HepG2 (cell line): ENCODE measurements around the gene MAPK14. TPM values are rescaled to one million over a fixed set of nuclear protein-coding genes. Genes with fewer than 3 reads are reported as not detected.

Experiments used
- AKAP8 ChIP-seq: sonication (generic); formaldehyde crosslinking; IDR thresholded peaks from 2 replicates; pipeline ENCODE4 v1.5.1; 2020; ENCODE audit warnings: mild to moderate bottlenecking, missing genetic modification reagents
- CREB1 ChIP-seq, 2 experiments: fragments of 450-650 bp in 1 of 2; IDR thresholded peaks; 2 replicates each; pipeline ENCODE4 v1.6.1; 2016 to 2017; ENCODE audit warnings: control low read depth in 1 of 2, mild to moderate bottlenecking in 1 of 2, missing compliant biosample characterization in 1 of 2, missing genetic modification characterization in 1 of 2
- MXD3 ChIP-seq: IDR thresholded peaks from 2 replicates; pipeline ENCODE4 v1.6.1; 2016; ENCODE audit warnings: mild to moderate bottlenecking, missing biosample characterization, missing genetic modification reagents
- POGZ ChIP-seq: sonication (generic); formaldehyde crosslinking; IDR thresholded peaks from 2 replicates; pipeline ENCODE4 v1.4.0; 2020; ENCODE audit warnings: mild to moderate bottlenecking, missing genetic modification reagents
- PRDM10 ChIP-seq: sonication (generic); formaldehyde crosslinking; IDR thresholded peaks from 2 replicates; pipeline ENCODE4 v1.4.0; 2020; ENCODE audit warnings: low read depth, missing genetic modification reagents
- RFXANK ChIP-seq: IDR thresholded peaks from 2 replicates; pipeline ENCODE4 v1.6.1; 2016
- SNAPC5 ChIP-seq: sonication (generic); formaldehyde crosslinking; IDR thresholded peaks from 2 replicates; pipeline ENCODE4 v1.8.1; 2023; ENCODE audit warnings: mild to moderate bottlenecking, missing genetic modification reagents, borderline replicate concordance
- ZNF12 ChIP-seq: sonication (generic); formaldehyde crosslinking; IDR thresholded peaks from 2 replicates; pipeline ENCODE4 v1.5.0; 2020; ENCODE audit warnings: missing genetic modification reagents
- ZNF556 ChIP-seq: sonication (generic); formaldehyde crosslinking; IDR thresholded peaks from 2 replicates; pipeline ENCODE4 v1.4.0; 2020; ENCODE audit warnings: mild to moderate bottlenecking, missing genetic modification reagents, borderline replicate concordance
- ZNF770 ChIP-seq: sonication (generic); formaldehyde crosslinking; IDR thresholded peaks from 2 replicates; pipeline ENCODE4 v1.5.0; 2020; ENCODE audit warnings: mild to moderate bottlenecking, missing genetic modification reagents
- ZSCAN29 ChIP-seq: sonication (generic); formaldehyde crosslinking; conservative IDR thresholded peaks from 2 replicates; pipeline ENCODE4 v1.4.0; 2020; ENCODE audit warnings: mild to moderate bottlenecking, missing genetic modification reagents
- polyA plus RNA-seq, 8 experiments: library from polyadenylated mRNA; depleted of rRNA in 3 of 8; stranded (reverse) in 7 of 8; unstranded in 1 of 8; fragments of >200 nt; fragmentation: Illumina TruSeq in 4 of 8; extraction: Trizol in 4 of 8; gene quantifications; 2 replicates each; pipeline versions ENCODE4 v1.2.1 to v1.2.3, GENCODE V29; 2011 to 2016; ENCODE audit warnings: low read depth in 4 of 8, missing spikeins in 1 of 8, mixed read lengths in 1 of 8; ENCODE audit not compliant: insufficient read depth in 1 of 8
- total RNA-seq, 5 experiments: library from RNA; depleted of rRNA; stranded (reverse); fragments of >200 nt; fragmentation: Illumina TruSeq; extraction: Trizol; gene quantifications; 2 replicates each; pipeline ENCODE4 v1.2.3, GENCODE V29; 2016; ENCODE audit warnings: low read depth in 1 of 5
- TF ChIP-seq, protein P1 (sequence below): sonication (generic); formaldehyde crosslinking; IDR thresholded peaks from 2 replicates; pipeline ENCODE4 v1.4.0; 2020; ENCODE audit warnings: mild to moderate bottlenecking, missing genetic modification reagents
- TF ChIP-seq, protein P2 (sequence below): sonication (generic); formaldehyde crosslinking; IDR thresholded peaks from 2 replicates; pipeline ENCODE4 v1.8.0; 2022; ENCODE audit warnings: missing genetic modification reagents, mild to moderate bottlenecking, inconsistent platforms, borderline replicate concordance

The MAPK14 gene
- total and polyA plus RNA-seq, 2 of the 13 experiments (the other 11 are each of a cell fraction or from before 2014, with no cell fraction given) = 66.3 to 67.3 TPM

- TF ChIP-seq SNAPC5 (CRISPR knock-in tag) (no peak), CREB1 (IDR thresholded peaks at IDR 0.05) (no peak), CREB1 (CRISPR knock-in tag; IDR thresholded peaks at IDR 0.05) (peak; percentile 31; the same call in 1 of the 2 replicates), PRDM10 (CRISPR knock-in tag) (0 out of 2 replicates have a peak, but pooled peaks have one; percentile 5), ZSCAN29 (0 out of 2 replicates have a peak, but pooled peaks have one; percentile 50), POGZ (CRISPR knock-in tag) (no peak), ZNF556 (0 out of 2 replicates have a peak, but pooled peaks have one; percentile 23), RFXANK (no peak), ZNF770 (CRISPR knock-in tag) (no peak), ZNF12 (CRISPR knock-in tag) (0 out of 2 replicates have a peak, but pooled peaks have one; percentile 11), MXD3 (CRISPR knock-in tag) (no peak), AKAP8 (CRISPR knock-in tag) (0 out of 2 replicates have a peak, but pooled peaks have one; percentile 13)
- TF ChIP-seq, protein P1, sequence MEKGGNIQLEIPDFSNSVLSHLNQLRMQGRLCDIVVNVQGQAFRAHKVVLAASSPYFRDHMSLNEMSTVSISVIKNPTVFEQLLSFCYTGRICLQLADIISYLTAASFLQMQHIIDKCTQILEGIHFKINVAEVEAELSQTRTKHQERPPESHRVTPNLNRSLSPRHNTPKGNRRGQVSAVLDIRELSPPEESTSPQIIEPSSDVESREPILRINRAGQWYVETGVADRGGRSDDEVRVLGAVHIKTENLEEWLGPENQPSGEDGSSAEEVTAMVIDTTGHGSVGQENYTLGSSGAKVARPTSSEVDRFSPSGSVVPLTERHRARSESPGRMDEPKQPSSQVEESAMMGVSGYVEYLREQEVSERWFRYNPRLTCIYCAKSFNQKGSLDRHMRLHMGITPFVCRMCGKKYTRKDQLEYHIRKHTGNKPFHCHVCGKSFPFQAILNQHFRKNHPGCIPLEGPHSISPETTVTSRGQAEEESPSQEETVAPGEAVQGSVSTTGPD = no peak
- TF ChIP-seq, protein P2, sequence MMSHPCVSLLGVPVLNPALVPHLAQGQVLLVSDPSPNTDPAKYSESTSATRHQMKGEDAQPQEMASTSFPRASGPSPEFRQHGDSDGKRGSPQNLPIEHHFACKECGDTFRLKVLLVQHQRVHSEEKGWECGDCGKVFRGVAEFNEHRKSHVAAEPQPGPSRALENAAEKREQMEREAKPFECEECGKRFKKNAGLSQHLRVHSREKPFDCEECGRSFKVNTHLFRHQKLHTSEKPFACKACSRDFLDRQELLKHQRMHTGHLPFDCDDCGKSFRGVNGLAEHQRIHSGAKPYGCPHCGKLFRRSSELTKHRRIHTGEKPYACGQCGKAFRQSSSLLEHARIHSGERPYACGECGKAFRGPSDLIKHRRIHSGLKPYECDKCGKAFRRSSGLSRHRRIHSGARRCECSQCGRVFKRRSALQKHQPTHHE (CRISPR knock-in tag) = 0 out of 2 replicates have a peak, but pooled peaks have one; percentile 4
These were observed 99.2 kb downstream of the MAPK14 start (continued) for GRCh38 chr6:36126553-36127458.
